ENCODE data around the gene RNGTT.

RNGTT gene

GRCh38 chr6:88585276-88585692 lies 378.1 kb downstream of the RNGTT start:
- TF ChIP-seq, protein P1, sequence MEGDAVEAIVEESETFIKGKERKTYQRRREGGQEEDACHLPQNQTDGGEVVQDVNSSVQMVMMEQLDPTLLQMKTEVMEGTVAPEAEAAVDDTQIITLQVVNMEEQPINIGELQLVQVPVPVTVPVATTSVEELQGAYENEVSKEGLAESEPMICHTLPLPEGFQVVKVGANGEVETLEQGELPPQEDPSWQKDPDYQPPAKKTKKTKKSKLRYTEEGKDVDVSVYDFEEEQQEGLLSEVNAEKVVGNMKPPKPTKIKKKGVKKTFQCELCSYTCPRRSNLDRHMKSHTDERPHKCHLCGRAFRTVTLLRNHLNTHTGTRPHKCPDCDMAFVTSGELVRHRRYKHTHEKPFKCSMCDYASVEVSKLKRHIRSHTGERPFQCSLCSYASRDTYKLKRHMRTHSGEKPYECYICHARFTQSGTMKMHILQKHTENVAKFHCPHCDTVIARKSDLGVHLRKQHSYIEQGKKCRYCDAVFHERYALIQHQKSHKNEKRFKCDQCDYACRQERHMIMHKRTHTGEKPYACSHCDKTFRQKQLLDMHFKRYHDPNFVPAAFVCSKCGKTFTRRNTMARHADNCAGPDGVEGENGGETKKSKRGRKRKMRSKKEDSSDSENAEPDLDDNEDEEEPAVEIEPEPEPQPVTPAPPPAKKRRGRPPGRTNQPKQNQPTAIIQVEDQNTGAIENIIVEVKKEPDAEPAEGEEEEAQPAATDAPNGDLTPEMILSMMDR (conservative IDR thresholded peaks at IDR 0.05; ENCODE audit: low read length): no peak
- no peak overlapping the region for H3K4me3 ChIP-seq (ENCODE audit: low read length)
- no peak for DNase-seq (ENCODE audit: low read depth)

DNA sequence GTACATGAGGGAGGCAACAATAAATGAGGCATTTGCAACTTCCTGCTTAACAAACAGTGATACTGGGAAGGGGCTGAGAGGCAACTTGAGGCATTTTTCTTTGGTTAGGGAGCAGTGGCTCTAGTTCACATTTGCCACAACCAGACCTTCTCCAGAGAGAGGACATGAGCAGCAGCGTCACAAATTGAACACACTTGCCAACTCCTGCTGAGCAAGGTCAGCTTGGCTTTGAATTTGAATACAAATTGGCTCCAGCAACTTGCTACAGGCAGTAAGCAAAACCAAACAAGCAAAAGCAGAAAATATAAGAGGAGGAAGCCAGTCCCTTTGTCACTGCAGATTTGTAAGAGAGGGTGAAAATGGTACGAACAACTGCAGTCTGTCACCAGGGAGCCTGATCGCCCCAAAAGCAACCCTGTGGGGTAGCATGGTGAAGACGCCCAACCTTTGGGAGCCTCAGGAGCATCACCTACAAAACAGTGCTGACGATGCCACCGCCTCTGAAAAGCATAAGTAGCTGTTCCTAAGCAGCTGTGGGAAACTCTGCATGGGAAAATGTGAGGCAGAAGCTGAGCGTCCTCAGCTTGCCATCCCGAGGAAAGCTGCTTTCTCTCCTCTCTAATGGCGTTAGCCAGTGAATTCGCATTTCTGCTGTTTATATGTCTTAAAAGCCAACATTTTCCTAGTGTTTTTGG lies 378.7 kb downstream of the RNGTT start:
- DNase-seq (ENCODE audit: low read depth): no peak
- no peak overlapping the region for H3K4me3 ChIP-seq (ENCODE audit: low read length)
- TF ChIP-seq, protein P1 (conservative IDR thresholded peaks at IDR 0.05; ENCODE audit: low read length): no peak

DNA sequence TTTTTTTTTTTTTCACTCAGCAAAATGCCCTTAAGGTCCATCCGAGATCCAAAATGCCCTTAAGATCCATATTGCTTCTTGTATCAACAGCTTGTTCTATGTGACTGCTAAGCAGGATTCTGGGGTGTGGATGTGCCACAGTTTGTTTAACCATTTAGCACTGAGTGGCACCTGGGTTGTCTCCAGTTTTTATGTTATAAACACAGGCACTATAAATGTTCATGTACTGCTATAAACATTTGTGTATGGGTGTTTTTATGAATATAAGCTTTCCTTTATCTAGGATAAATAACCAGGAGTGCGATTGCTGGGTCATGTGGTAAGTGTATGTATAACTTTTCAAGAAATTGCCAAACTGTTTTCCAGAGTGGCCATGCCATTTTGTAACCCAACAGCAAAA lies 386.0 kb downstream of the RNGTT start:
- DNase-seq (ENCODE audit: low read depth): no peak
- TF ChIP-seq, protein P1 (conservative IDR thresholded peaks at IDR 0.05; ENCODE audit: low read length): no peak
- H3K4me3 ChIP-seq (ENCODE audit: low read length): no peak overlapping the region

- DNase-seq (ENCODE audit: low read depth): no peak
- H3K4me3 ChIP-seq (ENCODE audit: low read length): no peak overlapping the region
- TF ChIP-seq, protein P1 (conservative IDR thresholded peaks at IDR 0.05; ENCODE audit: low read length): no peak
Measured at GRCh38 chr6:88575536-88575935, 387.9 kb downstream of the RNGTT start.

GRCh38 chr6:88574651-88575050 lies 388.8 kb downstream of the RNGTT start:
- no peak for DNase-seq (ENCODE audit: low read depth)
- TF ChIP-seq, protein P1 (conservative IDR thresholded peaks at IDR 0.05; ENCODE audit: low read length): no peak
- H3K4me3 ChIP-seq (ENCODE audit: low read length): no peak overlapping the region

DNA sequence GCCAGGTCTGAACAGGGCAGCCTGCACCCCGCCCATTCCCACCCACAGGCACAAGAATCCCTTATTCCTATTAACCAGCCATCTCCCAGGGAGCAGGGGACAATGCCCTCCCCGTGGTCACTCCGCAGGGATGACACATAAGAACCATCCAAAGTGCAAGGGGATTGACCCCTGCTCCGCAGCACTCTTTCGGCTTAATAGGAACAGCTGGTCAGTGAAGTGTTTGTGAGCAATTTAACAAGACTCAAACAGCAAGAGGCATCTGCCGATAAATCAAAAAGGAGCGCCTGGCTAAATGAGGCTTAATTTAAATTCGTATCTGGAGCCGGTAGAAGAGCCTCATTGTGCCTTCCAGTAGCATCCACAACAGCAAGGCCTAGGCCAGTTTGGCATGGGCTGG lies 389.4 kb downstream of the RNGTT start:
- no peak for DNase-seq (ENCODE audit: low read depth)
- TF ChIP-seq, protein P1 (conservative IDR thresholded peaks at IDR 0.05; ENCODE audit: low read length): no peak
- H3K4me3 ChIP-seq (ENCODE audit: low read length): no peak overlapping the region

GRCh38 chr6:88573561-88573960 lies 389.9 kb downstream of the RNGTT start:
- TF ChIP-seq, protein P1 (conservative IDR thresholded peaks at IDR 0.05; ENCODE audit: low read length): no peak
- no peak overlapping the region for H3K4me3 ChIP-seq (ENCODE audit: low read length)
- no peak for DNase-seq (ENCODE audit: low read depth)
